HG02885 (cell line): ENCODE data around the gene UBE2D4.

Experiments
- ATAC-seq: cut with Tn5 transposase; IDR thresholded peaks from one replicate; pipeline ENCODE4 v1.9.1; 2021; ENCODE audit warnings: mild to moderate bottlenecking; ENCODE audit not compliant: unreplicated experiment, poor library complexity

UBE2D4 gene

DNA sequence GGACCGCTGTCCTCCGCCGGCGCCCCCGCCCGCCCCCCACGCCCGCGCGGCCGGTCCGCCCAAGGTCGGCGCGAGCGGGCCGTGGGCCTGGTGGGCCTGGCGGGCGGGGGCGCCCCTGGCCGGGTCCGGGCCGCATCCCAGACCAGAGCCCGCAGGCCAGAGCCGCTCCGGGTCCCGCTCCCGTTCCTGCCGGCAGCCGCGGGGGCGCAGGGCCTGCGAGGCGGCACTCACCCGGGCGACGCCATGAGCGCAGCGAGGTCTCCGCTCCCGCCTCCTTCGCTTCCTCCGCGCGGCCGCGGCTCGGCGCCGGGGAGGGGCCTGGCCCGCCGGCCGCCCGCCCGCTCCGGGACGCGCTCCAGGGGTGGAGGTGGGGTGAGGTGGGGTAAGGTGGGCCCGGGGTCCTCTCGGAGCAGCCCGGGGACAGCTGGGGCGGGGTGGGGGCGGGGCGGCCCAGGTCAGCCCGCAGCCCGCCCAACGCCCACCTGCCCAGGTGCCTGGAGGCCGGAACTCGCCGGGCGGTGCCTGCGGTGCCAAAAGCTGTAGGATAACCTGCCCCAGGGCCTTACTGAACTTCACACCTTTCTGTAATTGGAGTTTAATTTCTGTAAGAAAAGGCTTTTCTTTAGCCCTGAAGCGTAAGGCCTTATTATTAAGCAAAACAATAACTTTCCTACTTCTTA is 19.8 kb upstream of the UBE2D4 start, which contains the start of gene URGCP:
Gene URGCP (minus strand): TSS at position 266 of the 680 bp plus-strand sequence. CDS start 21 bp downstream, at position 245.
- peak; percentile 84 for ATAC-seq

DNA sequence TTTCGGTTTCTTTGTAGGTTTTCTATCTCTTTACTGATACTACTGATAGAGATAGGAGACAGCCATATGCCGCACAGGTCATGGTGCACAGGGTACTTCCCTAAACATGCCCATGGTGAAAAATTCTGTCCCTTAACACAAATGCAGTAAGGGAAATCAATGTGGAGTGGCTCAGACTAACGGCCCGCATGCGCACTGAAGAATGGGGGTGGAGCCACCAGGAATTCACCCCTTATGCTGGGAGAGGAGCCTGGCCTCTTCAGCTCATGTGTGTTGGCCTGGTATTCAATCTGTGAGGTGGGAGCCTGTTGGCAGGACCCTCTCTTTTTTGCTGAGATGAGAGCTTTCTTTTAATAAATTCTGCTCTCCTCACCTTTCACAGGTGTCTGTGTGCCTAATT is 11.4 kb upstream of the UBE2D4 start:
- no peak for ATAC-seq

DNA sequence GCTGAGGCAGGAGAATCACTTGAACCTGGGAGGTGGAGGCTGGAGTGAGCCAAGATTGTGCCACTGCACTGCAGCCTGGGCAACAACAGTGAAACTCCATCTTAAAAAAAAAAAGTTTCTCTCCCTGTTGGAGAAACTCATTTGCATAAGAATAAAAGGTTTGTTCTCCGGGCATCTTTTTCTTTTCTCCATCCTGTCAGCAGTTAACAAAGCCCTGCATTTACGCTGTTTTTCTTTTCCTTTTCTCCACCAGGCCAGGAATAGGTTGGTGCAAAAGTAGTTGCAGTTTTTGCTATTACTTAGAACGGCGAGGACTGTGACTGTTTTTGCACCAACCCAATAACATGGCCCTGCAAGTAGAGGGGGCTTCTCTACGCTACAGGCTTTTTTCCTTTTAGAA is 10.3 kb upstream of the UBE2D4 start:
- ATAC-seq, result no peak

DNA sequence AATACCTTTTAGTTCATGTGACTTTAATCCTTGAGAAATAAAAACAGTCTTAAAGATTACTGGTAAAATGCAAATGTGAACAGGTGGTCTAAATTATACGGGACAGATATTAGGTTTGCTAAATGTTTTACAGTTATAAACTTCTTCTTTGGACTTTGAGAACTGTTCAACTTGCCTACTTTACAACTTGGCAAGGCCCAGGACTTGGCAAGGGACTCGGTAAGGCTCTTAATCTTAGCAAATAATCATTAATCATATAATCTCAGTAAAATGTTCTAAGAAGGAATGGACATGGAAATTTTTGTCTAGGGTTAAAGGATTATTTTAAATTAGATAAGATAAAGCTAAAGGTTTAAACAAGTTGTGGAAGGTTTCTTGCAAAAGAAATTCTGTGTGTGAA is 4.8 kb upstream of the UBE2D4 start:
- no peak for ATAC-seq

DNA sequence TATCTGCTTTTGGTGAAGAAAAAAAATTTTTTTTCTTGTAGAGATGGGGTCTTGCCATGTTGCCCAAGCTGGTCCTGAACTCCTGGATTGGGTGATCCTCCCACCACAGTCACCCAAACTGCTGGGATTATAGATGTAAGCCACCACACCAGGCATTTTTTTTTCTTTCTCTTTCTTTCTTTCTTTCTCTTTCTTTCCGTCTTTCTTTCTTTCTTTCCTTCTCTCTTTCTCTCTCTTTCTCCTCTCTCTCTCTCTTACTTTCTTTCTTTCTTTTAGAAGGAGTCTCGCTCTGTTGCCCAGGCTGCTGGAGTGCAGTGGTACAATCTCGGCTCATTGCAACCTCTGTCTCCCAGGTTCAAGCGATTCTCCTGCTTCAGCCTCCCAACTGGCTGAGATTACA is 3.5 kb upstream of the UBE2D4 start:
- ATAC-seq, result no peak

DNA sequence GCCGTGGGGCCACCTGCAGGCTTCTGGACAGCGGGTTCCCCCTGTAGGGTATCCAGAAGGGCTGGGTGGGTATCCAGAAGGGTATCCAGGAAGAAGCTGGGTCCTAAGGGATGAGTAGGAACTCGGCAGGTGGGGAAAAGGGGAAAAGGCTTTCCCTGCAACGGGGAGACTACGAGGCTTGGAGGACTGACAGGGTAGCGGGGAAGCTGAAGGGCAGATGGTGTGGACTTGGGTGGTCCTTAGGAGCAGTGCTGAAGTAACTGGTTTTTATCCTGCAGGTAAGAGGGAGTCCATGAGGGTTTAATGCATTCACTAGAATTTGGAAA is 525 bp downstream of the UBE2D4 start:
- peak; percentile 20 for ATAC-seq

DNA sequence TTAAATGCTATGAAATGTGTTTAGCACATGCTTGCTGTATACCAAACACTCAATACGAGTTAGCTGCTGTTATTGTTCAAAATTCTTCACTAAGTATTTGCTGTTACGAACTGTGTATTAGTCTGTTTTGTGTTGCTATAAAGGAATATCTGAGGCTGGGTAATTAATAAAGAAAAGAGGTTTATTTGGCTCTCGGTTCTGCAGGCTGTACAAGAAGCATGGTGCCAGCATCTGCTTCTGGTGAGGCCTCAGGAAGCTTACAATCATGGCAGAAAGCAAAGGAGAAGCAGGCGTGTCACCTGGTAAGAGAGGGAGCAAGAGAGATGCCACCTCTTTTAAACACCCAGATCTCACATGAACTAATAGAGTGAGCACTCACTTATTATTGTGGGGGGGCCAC is 1.6 kb downstream of the UBE2D4 start:
- no peak for ATAC-seq

DNA sequence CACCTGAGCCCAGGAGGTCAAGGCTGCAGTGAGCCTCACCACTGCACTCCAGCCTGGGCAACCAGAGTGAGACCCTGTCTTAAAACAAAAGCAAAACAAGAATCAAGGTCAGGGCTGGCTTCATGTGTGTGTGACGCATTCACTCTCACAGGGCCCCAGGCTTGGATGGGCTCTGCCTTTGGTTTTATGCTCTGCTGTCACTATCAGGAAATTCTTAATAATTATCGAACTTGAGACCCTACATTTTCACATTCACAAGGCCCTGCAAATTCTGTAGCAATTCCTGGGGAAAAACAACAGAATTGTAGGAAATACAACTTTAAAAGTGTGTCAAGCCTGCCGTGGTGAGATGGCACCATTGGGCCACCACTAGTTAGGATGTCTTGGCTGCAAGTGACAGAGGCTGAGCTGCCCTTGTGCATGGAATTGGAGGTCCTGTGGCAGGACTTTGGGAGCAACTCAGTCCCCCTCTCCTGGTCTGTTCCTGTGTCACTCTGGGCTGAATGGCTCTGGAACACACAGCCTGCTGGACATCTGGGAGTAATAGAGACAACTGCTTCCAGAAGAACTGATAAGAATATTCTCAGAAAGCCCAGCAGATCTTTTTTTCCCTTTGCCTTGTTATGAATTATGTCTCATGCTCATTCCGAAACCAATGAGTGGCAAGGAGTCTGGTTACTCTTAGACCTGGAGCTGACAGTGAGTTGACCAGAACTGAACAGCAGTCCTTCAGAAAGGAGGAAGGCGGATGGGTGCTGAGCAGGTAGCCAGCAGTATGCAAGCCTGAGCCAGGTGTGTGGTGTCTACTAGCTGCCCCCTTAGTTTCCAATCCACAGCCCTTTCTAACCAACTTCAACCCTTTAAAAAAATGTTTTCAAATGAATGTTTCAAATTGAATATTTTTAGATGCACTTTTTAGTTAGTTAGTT is 3.6 kb downstream of the UBE2D4 start:
- ATAC-seq, result no peak

DNA sequence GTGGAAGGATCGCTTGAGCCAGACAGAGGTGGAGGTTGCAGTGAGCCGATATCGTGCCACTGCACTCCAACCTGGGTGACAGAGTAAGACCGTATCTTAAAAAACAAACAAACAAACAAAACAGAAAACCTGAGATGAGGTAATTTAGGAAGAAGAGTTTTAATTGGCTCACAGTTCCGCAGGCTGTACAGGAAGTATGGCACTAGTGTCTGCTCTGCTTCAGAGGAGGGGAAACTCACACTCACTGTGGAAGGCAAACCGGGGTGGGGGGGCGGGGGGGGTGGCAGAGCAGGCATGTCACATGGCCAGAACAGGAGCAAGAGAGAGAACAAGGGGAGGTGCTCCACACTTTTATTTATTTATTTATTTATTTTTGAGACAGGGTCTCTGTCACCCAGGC is 5.1 kb downstream of the UBE2D4 start:
- no peak for ATAC-seq

DNA sequence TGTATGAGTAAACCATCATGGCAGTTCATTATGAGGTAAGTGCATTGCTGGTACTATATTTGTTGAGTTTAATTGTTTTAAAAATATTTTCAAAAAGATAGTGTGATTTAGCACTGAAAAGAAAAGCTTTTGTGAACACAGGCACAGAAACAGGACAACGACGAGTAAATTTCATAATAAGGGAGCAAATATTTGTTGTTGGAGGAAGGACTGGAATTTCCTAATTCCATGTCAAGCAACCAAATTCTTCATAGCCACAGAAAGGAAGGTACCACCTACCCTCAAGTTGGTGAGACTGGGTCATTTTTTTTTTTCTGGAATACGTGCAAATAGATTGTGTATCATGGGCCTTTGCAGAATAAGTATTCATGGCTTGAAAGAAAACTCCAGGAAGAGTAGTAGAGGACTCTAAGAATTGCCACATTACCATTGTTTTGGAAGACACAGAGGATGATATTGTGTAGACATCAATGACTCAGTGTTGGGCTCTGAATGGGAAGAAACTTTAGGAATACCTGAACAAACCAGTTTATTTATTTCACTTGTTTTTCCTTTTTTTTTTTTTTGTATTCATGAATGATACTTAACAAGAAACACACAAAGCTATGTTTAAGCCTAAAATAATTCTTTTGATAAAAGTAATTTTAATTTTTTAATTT is 7.8 kb downstream of the UBE2D4 start:
- no peak for ATAC-seq

DNA sequence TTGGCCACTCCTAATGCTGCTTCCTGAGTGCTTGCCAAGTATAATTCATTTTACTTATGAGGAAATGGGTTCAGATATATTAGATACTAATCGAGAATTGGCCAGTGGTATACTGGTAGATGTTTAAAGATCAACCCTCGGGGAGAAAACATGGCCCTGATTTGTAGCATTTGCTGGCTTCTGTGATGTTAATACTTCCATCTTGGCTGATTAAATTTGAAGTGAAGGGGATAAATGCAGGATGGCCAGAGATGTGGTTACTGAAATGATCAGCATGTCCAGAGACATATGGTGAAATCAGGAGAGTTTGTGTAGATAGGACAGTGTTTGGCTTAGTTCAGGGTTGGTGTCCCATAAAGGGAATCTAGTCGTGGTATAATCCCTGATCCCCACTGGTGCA is 11.2 kb downstream of the UBE2D4 start:
- ATAC-seq, result no peak

DNA sequence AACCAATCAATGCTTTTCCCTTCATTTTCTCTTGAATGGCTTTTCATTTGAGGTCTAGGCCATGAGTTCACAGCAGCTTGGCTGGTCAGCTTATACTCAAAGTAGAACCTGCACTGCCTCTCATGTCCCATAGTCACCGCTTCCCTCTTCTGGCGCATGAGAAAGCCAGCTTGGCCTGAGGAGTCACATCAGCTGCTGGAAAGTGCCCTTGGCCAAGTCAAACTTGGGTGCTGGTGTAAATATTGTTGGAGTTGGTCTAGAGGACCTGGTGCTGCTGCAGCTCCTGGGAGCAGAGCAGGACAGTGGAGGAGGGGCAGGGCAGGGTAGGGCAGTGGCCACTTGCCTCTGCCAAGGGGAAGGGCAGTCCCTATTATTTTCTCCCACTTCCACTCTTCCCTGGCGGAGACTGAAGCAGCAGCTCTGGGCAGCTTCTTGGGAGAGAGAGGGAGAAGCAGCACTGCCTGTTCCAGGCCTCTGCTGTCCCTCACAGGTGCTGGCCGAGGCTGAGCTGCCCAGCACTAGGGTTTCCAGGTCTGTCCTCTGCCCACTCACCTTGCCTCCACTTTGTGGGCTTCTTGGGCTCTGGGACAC is 12.8 kb downstream of the UBE2D4 start:
- ATAC-seq, result no peak

DNA sequence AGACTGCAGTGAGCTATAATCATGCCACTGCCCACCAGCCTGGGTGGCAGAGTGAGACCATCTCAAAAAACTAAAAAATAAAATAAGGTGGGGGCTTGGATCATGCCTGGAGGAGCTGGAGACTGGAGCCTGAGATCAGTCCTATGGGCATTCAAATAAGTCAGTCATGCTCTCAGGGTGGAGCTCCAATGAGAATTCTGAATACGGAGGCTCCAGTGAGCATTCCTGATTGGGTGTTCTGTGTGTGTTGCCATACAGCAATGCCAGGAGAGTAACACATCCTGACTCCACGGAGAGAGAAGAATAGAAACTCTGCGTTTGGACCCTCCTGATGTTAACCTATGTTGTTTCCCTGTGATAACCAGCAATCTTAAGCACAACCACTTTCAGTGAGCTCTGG is 16.0 kb downstream of the UBE2D4 start:
- ATAC-seq, result no peak

DNA sequence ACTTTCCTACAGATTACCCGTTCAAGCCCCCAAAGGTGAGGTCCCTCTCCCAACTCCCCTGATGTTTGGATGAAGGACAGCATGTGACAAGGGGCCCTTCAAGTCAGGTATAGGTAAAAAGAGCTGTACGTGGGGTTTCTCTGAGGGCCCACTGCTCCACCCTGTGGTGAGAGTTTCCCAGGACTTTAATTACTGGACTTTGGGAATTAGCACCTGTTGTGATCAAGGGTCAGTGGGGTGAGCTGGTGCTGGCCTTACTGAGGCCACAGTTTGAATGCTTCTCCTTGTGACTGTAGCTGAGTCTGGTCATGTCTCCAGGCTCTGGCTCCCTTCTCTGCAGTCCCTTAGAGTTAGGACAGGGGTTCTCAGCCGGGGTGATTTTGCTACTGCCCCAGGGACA is 16.8 kb downstream of the UBE2D4 start:
- ATAC-seq, result no peak

DNA sequence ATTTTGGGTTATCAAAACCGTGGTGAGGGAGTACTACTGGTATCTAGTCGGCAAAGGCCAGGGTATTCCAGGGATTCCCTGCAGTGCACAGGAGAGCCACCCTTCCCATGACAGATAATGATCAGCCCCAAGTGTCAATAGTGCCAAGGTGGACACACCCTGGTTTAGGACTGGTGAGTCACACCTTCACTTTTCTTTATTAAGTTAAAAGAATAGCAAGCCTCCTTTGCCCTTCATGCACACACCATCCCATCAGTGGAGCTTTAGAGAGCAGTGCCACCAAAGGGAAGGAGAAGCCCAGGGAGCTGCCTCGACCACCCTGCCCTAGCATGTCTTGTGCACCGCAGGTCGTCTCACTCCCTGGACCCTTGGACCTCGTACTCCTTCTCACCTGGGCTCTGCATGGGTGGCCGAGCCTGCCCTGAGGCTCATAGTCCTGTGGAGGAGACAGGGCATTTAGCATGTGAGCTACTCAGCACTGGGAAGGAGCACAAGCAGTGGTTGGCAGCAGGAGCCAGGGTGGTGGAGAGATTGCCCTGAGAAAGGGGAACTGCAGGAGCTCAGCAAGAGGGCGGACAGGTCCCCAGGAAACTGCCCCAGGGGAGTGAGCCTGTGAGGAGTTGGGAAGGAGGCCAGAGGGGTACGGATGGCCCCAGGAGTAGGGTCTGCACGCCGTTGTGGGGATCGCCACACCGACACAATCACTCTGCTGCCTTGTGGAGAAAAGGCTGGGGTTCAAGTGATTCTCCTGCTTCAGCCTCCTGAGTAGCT is 17.4 kb downstream of the UBE2D4 start:
- no peak for ATAC-seq

DNA sequence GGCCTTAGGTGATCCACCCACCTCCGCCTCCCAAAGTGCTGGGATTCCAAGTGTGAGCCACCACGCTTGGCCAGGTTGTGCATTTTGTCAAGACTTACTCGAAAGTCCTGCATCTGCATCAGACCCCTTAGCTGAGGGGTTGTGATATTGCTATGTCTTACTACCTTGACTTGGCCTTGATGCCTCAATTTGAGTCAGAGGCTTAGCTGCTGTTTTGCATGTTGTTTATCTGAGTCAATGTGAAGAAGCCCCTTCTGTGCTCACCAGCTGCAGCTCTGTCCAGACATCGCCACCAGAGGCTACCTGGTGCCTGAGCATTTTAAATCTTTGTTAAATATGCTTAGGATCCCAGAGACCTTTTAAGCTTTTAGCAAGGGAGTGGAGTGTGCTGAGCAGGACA is 18.1 kb downstream of the UBE2D4 start:
- peak; percentile 44 for ATAC-seq

DNA sequence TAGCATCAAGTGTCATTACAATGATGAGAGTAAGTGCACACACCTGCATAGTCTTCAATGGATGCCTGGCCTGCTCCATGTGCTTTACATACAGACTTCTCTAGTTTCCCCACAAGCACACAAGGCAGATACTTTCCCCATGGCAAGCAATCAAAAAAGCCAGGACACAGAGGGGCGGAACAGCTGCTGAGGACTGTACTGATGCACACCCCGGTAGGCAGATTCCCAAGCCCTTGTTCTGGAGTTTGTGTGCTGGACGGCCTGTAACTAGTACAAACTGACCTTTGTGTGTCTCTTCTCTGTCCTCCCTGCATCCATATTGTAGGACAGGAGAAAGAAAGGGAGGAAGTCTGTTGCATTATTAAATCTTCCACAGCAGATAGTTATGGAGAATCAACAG is 25.8 kb downstream of the UBE2D4 start:
- no peak for ATAC-seq

DNA sequence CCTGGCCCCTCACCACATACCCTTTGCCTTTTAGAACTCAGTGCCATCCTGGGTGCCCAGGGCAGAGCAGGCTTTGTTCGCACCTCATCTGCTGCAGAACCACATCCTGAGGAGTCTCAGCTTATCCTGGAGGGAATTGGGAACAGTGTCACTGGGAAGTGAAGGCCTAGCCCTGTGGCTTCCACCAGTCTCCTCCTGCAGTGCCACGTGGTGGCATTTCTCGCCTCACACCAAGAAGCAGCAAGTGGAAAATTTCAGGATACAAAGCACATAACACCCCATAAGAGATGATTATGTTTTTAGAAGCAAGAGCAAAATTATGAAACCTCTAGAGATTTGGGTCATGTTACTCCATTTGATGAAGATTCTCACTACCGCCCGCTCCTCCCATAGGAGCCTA is 26.8 kb downstream of the UBE2D4 start:
- ATAC-seq, result no peak

DNA sequence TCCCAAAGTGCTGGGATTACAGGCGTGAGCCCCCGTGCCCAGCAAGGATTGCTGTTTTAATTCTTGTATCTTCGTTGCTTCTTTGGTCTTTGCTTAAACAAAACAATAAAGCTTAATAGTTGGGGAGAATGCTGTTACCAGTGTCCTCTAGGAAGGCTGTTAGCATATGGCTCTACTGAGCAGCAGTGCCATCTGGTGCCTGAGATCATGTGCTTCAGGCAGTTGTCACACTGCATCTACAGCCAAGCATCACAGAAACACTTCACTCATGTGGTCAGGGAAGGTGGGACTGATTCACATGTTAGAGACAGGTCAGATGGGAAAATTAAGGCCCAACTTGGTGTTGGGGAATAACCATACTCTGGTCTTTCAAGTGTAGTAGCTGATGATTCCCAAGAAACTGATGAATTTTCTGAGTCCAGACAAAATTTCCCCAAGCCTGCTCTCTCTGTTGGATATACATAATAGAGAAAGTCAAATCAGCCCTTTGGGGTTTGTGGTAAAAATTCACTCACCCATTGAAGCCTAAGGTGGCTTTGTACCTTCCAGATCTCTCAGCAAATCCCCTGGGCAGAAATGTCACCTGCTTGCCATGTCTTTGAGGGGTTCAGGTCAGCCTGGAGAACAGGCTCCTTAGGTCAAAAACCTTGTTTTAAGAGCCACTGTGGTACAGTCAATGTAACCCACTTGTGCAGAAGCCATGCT is 28.4 kb downstream of the UBE2D4 start:
- no peak for ATAC-seq

DNA sequence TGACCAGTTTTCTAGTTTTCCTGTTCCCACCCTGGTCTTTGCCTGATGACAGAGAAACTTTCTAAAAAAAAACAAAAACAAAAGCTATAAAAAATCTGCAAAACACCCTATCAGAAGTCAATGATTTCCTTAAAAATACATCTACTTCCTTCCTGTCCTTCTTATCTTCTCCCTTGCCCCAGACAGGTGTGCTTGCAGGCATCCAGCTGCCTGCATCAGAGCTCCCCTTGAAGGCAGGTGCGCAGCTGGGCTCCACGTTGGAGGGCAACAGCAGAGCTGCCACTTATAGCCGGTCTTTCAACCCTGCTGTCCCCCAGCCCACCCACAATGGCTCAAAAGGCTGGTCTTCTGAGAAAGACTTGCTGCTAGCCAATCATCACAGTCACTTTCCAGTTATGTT is 29.8 kb downstream of the UBE2D4 start:
- no peak for ATAC-seq
